Measurements from ENCODE around the gene KCNQ5.

The KCNQ5 gene

DNA sequence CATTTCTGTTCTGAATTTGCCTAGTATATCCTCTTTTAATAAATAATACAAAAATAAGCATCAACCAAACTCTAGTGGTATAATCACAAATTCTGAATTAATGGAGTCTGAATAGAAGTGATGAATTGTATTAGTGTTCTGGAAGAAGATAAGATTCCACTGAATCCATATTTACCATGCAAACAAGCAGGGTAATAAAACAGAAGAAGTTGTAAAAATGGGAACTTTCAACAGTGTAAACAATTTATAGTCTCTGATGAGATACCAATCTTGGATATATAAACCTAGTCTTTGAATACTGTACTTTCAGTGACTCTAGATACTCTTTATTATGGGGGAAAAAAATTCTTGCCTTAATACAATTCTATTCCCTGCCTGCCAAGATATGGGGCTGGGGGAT lies 405.8 kb downstream of the KCNQ5 start:
- no peak for DNase-seq

GRCh38 chr6:73028124-73028766 lies 406.4 kb downstream of the KCNQ5 start:
- no peak for DNase-seq

GRCh38 chr6:73028893-73029450 lies 407.1 kb downstream of the KCNQ5 start:
- no peak for DNase-seq

DNA sequence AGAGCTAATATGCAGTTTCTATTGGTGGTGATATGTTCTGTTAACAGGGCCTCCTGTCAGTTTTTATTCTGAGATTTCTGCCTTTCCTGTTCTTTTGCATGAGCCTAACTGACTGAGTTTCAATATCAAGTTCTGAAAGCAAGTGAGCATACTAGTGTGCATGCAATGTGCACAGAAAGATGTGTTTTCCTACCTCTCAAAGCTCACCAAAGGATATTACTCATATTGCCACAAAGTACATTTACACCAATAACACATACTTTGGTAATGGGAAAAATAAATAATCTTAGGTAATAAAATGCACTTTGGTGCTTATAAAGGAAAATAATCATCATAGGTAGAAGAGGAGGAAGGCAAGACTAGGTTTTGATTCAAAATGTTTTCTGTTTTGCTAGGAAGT lies 408.4 kb downstream of the KCNQ5 start:
- no peak for DNase-seq

DNA sequence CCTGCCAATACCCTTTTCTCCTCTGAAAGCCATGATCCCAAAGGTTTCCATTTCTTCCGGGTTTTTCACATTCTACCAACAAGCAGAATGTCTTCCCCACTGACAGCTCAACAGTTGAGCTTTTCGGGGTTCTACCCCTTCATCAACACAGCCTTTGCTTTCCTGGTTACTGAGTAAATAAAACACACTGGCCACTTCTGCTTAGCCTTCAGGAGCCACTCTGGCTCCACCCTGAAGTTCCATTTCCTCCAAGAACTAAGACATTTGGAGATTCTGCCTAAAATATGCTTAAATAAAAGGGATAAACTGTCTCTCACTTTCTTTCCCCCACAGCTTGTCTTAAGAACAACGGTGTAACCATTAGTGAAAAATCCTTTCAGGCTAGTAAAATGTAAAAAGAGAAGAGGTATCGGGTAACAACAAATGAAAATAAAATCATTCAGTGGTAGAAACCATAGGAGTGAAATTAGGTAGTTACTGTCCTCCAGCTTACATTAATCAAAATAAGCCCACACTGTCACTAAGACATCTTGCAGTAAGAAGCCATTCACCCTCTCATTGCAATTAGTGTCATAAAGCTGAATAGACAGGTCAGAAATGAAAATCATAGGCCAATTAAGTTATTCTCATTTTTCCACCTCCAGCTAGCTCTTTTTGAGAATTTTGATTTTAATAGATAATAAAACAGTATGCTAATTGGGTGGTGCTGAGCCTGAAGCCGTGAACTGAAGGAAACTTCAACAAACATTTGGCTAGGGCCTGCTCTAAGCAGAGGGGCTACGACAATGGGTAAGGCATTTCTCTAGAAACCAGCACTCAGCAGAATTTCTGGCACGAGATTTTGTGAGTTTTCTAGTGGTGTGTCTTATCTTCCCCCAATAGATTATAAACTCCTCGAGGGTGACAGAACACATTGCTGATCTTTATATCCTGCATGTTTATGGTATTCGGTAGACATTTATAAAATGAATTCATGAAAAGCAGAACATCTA lies 409.2 kb downstream of the KCNQ5 start:
- DNase-seq: no peak

DNA sequence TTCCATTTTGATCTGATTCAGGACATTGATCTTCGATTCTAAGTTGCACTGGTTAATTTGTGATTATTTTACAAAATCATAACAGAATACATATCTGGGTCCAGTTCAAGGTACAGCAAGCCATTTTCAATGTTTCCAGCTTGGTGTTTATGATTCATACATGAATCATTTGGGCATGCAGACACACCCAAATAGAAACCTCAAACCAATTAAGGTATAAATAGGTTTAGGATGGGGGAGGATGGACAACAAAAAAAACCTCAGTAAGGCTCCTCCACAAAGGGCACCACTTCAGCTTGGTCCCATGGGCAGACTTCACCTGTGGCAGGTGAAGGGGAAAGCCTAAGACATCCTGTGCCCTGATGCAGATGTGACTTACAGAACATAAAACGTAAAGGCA lies 410.7 kb downstream of the KCNQ5 start:
- DNase-seq: peak; percentile 57

- no peak for DNase-seq
These were observed 414.8 kb downstream of the KCNQ5 start for GRCh38 chr6:73036689-73037088.

GRCh38 chr6:73041051-73041450 lies 419.2 kb downstream of the KCNQ5 start:
- peak; percentile 14 for DNase-seq

- no peak for DNase-seq
These were observed 421.0 kb downstream of the KCNQ5 start for GRCh38 chr6:73042892-73043291.

- DNase-seq: no peak
These were observed 421.6 kb downstream of the KCNQ5 start for GRCh38 chr6:73043446-73043845.

GRCh38 chr6:73045609-73046008 lies 423.7 kb downstream of the KCNQ5 start:
- no peak for DNase-seq

GRCh38 chr6:73047801-73048200 lies 425.9 kb downstream of the KCNQ5 start:
- DNase-seq: no peak

DNA sequence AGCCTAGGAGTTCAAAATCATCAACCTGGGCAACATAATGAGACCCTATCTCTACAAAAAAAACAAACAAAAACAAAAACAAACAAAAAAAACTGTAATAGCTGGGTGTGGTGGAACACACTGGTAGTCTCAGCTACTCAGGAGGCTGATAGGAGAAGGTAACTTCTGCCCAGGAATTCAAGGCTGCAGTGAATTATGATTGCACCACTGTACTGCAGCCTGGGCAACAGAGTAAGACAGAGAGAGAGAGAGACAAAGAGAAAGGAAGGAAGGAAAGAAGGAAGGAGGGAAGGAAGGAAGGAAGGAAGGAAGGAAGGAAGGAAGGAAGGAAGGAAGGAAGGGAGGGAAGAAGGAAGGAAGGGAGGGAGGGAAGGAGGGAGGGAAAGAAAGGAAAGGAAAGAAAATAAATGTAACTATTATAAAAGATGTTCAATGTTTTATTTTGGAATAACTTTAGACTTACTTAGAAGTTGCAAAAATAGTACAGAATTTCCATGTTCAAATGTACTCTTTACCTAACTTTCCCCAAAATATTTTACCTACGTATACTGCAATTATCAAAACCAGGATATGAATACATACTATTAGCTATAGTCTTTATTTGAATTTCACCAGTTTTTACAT lies 428.2 kb downstream of the KCNQ5 start:
- no peak for DNase-seq

GRCh38 chr6:73050706-73051105 lies 428.8 kb downstream of the KCNQ5 start:
- DNase-seq: no peak

GRCh38 chr6:73051147-73051546 lies 429.3 kb downstream of the KCNQ5 start:
- no peak for DNase-seq

- no peak for DNase-seq
These were observed 433.1 kb downstream of the KCNQ5 start for GRCh38 chr6:73054958-73055357.

DNA sequence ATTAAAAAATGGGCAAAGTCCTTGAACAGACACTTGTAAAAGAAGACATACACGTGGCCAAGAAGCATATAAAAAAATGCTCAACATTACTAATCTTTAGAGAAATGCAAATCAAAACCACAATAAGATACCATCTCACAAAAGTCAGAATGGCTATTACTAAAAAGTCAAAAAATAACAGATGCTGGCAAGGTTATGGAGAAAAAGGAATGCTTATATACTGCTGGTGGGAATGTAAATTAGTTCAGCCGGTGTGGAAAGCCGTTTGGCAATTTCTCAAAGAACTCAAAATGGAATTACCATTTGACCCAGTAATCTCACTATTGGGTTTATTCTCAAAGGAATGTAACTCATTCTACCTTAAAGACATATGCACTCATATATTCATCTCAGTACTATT lies 436.9 kb downstream of the KCNQ5 start:
- peak; percentile 77 for DNase-seq

DNA sequence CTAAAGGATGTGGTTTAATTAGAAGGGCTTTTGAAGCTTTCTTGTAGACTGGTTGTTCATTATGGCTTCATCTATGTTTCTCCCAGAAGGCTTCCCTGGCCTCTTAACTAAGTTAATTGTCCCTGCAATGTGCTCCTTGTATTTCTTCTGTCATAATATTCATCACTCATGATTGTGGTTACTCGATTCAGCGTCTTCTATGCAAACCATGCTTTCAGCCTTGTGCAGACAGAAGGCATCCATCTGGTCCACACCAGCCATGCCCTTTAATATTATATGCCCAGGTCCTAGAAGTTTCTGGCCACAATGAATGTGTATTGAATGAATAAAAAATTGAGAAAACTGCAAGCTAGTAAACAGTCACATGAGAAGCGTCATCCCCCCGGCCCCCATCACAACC lies 440.3 kb downstream of the KCNQ5 start:
- no peak for DNase-seq

DNA sequence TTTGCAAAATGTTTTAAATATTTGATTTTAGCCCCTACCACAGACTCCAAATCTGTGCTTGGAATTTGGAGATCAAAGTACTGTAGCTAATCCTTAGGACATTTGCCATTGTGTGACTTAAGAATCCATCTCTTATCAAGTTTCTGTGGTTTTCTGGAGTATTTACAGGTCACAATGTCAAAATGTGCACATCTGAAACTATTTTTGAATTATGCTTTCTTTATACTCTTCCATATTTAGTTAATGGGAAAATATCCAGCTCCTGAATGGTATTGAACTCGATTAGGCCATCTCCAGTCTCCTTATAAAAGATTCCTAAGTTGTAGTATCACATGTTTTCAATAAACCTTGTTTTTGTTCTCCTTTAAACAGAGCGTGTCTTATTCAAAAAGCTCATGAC lies 441.0 kb downstream of the KCNQ5 start:
- DNase-seq: peak; percentile 67

- DNase-seq: no peak
These were observed 442.4 kb downstream of the KCNQ5 start for GRCh38 chr6:73064266-73064665.

DNA sequence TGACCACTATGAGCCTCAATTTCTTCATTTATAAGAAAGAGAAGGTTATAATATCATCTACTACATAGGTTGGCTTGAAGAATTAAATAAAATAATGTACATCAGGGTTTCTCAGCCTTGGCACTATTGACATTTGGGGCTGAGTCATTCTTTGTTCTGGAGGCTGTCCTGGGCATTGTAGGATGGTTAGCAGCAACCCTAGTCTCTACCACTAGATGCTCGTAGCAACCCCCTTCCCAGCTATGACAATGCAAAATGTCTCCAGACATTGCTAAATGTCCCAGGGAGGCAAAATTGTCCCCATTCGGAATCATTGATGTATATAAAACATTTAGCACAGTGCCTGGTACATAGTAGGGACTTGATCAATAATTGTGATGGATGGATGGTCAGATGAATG lies 451.4 kb downstream of the KCNQ5 start:
- peak; percentile 4 for DNase-seq

- peak; percentile 81 for DNase-seq
These were observed 452.3 kb downstream of the KCNQ5 start for GRCh38 chr6:73074175-73074574.

- DNase-seq: no peak
These were observed 454.5 kb downstream of the KCNQ5 start for GRCh38 chr6:73076211-73076954.
